Stomach smooth muscle (tissue), 2 donors: Measurements from ENCODE around the gene PTPRT.

ENCODE experiments used
- H3K27ac ChIP-seq: one replicate; pipeline ENCODE4 v1.7.0; 2013; ENCODE audit warnings: mild to moderate bottlenecking, low read length, inconsistent platforms
- H3K27me3 ChIP-seq, 2 donors: one replicate each; pipeline ENCODE4 v1.7.0; 2013; ENCODE audit warnings: low read length in 2 of 2; ENCODE audit not compliant: insufficient read depth in 2 of 2, control insufficient read depth in 1 of 2
- H3K36me3 ChIP-seq, 2 donors: one replicate each; pipeline ENCODE4 v1.7.0; 2013; ENCODE audit warnings: low read length in 2 of 2; ENCODE audit not compliant: control insufficient read depth in 2 of 2, insufficient read depth in 2 of 2
- H3K4me1 ChIP-seq: one replicate; pipeline ENCODE4 v1.7.0; 2013; ENCODE audit warnings: low read length; ENCODE audit not compliant: control insufficient read depth, insufficient read depth
- H3K4me3 ChIP-seq, 2 donors: one replicate each; pipeline ENCODE4 v1.7.0; 2013; ENCODE audit warnings: low read length in 2 of 2
- H3K9ac ChIP-seq, 2 donors: one replicate each; pipeline ENCODE4 v1.7.0; 2013; ENCODE audit warnings: low read length in 2 of 2, mild to moderate bottlenecking in 1 of 2
- H3K9me3 ChIP-seq, 2 donors: one replicate each; pipeline ENCODE4 v1.7.0; 2013; ENCODE audit warnings: low read length in 2 of 2; ENCODE audit not compliant: control insufficient read depth in 2 of 2
- donor health status: healthy.
- donor health status: Pancreatic carcinoma.

The PTPRT gene

DNA sequence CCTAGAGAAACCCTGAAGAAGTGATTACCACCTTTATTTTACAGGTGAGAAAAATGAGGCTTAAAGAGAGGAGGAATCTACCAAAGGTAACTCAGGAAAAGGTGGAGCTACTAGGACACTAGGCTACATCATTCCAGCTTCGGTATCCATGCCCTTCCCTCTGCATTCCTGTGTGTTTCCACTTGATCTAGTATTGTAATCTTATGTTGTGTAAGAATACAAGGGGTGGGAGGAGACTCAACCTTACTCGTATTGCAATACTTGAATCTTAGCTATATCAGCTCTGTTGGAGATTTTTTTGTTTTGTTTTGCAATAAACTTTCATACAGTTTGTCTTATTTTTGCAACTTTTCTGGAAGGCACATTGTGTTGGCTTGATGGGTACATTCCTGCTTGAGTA, 742.4 kb downstream of the PTPRT start:
- no peak overlapping the region for H3K4me3 ChIP-seq
- H3K9ac ChIP-seq, result no peak overlapping the region
- H3K9me3 ChIP-seq, result no peaks in the 10 kb centered on the region
- H3K4me1 ChIP-seq, result no peaks in the 10 kb centered on the region
- no peaks in the 10 kb centered on the region for H3K36me3 ChIP-seq
- no peaks in the 10 kb centered on the region for H3K27me3 ChIP-seq
- H3K27ac ChIP-seq, result no peak overlapping the region

- Histone ChIP-seq H3K4me1 (no peaks in the 10 kb centered on the region), H3K9ac (no peak overlapping the region), H3K9me3 (no peaks in the 10 kb centered on the region), H3K36me3 (no peaks in the 10 kb centered on the region), H3K27ac (no peak overlapping the region), H3K4me3 (no peak overlapping the region), H3K27me3 (no peaks in the 10 kb centered on the region)
Observed at GRCh38 chr20:42444799-42445198, 744.9 kb downstream of the PTPRT start.

GRCh38 chr20:42443200-42443599, 746.5 kb downstream of the PTPRT start:
- no peaks in the 10 kb centered on the region for H3K9me3 ChIP-seq
- no peak overlapping the region for H3K9ac ChIP-seq
- no peaks in the 10 kb centered on the region for H3K4me1 ChIP-seq
- no peaks in the 10 kb centered on the region for H3K27me3 ChIP-seq
- H3K27ac ChIP-seq, result no peak overlapping the region
- H3K36me3 ChIP-seq, result no peaks in the 10 kb centered on the region
- H3K4me3 ChIP-seq, result no peak overlapping the region

DNA sequence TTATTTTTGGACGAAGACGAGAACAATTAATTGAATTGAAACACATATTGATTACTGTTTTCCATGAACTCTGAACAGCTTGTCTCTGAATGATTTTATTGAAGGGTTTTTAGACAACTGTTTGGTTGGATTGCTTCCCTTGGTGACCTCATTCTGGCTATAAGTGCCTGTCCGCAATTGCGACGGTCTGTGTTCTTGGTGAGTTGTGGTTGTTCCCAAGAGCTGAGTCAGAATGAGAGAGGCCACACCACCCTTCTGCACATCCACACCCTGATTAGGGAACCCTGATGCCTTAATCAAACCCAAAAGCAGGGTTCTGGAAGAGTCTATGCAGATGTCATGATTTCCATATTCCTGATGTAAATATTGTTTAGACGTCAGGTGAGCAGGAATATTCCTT, 747.0 kb downstream of the PTPRT start:
- H3K9me3 ChIP-seq, result no peaks in the 10 kb centered on the region
- H3K36me3 ChIP-seq, result no peaks in the 10 kb centered on the region
- no peak overlapping the region for H3K27ac ChIP-seq
- H3K4me1 ChIP-seq, result no peaks in the 10 kb centered on the region
- no peaks in the 10 kb centered on the region for H3K27me3 ChIP-seq
- H3K4me3 ChIP-seq, result no peak overlapping the region
- H3K9ac ChIP-seq, result no peak overlapping the region

- Histone ChIP-seq H3K27me3 (no peaks in the 10 kb centered on the region), H3K36me3 (no peaks in the 10 kb centered on the region), H3K4me3 (no peak overlapping the region), H3K9ac (no peak overlapping the region), H3K9me3 (no peaks in the 10 kb centered on the region), H3K4me1 (no peaks in the 10 kb centered on the region), H3K27ac (no peak overlapping the region)
Observed at GRCh38 chr20:42441864-42442331, 747.8 kb downstream of the PTPRT start.

DNA sequence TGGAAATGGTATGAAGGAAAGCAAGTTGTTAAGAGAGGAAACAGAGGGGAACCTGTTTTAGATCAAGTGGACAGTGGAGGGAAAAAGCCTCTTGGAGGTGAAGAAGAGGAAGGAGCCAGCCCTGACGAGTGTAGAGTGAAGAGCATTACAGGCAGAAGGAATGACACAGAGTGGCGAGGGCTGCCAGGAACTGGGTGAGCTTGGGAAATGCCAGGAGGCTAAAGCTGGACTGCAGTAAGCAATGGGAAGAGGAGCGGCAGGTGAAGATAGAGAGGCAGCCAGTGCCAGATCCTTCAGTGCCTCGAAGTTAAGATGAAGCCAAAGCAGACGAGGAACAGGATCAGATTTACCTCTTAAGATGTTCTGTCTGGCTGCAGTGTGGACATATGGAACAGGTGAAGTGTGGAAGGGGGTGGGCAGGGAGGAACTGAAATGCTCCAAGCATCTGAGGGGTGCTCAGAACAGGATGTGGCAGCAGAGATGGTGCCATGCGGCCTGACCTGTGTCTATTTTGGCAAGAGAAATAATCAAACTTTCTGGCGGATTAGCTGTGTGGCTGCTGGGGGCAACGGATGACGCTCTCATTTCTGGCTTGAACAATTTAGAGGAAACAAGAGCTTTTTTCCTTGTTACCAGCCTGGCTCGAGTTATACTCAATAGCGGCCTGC, 748.4 kb downstream of the PTPRT start:
- Histone ChIP-seq H3K36me3 (no peaks in the 10 kb centered on the region), H3K27ac (no peak overlapping the region), H3K9me3 (no peaks in the 10 kb centered on the region), H3K27me3 (no peaks in the 10 kb centered on the region), H3K4me1 (no peaks in the 10 kb centered on the region), H3K9ac (no peak overlapping the region), H3K4me3 (no peak overlapping the region)

DNA sequence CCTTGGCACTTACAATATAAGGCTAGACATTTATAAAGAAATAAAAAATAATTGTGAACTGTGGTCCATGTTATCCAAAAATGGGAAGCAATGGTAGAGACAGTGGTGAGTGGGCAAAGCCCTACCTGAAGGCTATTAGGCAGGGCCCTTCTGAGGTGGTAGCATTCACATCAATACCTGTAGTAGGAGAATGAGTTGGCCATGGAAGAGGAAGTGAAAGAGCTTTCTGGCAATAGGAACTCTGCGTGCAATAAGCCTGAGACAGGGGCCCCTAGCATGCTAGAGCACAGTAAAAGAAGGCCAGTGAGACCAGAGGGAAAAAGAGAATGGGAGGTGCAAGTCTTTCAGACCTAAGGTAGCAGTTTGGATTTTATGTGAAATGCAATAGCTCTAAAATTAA, 754.5 kb downstream of the PTPRT start:
- peaks cover 0 to 6% of the 10 kb centered on the region in 2 donors for H3K27me3 ChIP-seq
- H3K4me1 ChIP-seq, result no peaks in the 10 kb centered on the region
- H3K4me3 ChIP-seq, result no peak overlapping the region
- H3K36me3 ChIP-seq, result no peaks in the 10 kb centered on the region
- H3K27ac ChIP-seq, result no peak overlapping the region
- H3K9ac ChIP-seq, result no peak overlapping the region
- H3K9me3 ChIP-seq, result no peaks in the 10 kb centered on the region

- no peaks in the 10 kb centered on the region for H3K4me1 ChIP-seq
- no peak overlapping the region for H3K27ac ChIP-seq
- no peaks in the 10 kb centered on the region for H3K36me3 ChIP-seq
- no peak overlapping the region for H3K4me3 ChIP-seq
- H3K9me3 ChIP-seq, result no peaks in the 10 kb centered on the region
- H3K27me3 ChIP-seq, result peaks cover 0 to 6% of the 10 kb centered on the region in 2 donors
- no peak overlapping the region for H3K9ac ChIP-seq
Observed at GRCh38 chr20:42432496-42433334, 757.0 kb downstream of the PTPRT start.

DNA sequence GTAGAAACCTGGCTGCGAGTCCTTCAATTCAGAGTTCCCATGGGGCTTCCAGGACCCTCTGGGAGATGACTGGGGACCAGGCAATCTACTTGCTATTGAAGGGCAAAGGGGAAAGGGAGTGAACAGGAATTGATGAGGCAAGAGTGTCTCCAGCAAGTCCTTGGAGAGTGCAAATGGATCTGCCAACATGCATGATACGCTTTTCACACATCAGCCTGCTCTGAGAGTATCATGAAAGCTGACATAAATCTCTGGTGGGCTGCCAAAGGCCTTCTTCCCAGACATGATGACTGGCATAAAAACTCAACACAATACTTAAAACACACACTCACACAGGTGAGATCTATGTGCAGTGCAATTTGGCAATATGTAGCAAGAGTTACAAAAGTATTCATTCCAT, 759.1 kb downstream of the PTPRT start:
- Histone ChIP-seq H3K9me3 (peaks cover 0 to 3% of the 10 kb centered on the region in 2 donors), H3K27me3 (peaks cover 0 to 6% of the 10 kb centered on the region in 2 donors), H3K4me1 (no peaks in the 10 kb centered on the region), H3K27ac (no peak overlapping the region), H3K9ac (no peak overlapping the region), H3K4me3 (no peak overlapping the region), H3K36me3 (no peaks in the 10 kb centered on the region)

- no peak overlapping the region for H3K27ac ChIP-seq
- H3K27me3 ChIP-seq, result peaks cover 0 to 6% of the 10 kb centered on the region in 2 donors
- no peaks in the 10 kb centered on the region for H3K36me3 ChIP-seq
- H3K4me1 ChIP-seq, result no peaks in the 10 kb centered on the region
- peaks cover 0 to 3% of the 10 kb centered on the region in 2 donors for H3K9me3 ChIP-seq
- no peak overlapping the region for H3K9ac ChIP-seq
- H3K4me3 ChIP-seq, result no peak overlapping the region
Observed at GRCh38 chr20:42429761-42430458, 759.8 kb downstream of the PTPRT start.
